HCT116 (cell line): ENCODE results near the gene MCTP2. TPM values are rescaled to one million over a fixed set of nuclear protein-coding genes. Genes with fewer than 3 reads are reported as not detected.

ENCODE experiments used
- ATAC-seq: fragments of 200-7000 bp; cut with Tn5 transposase; 2 replicates; pipeline ENCODE4 v1.9.1; 2020; ENCODE audit warnings: mild to moderate bottlenecking, moderate library complexity
- BruUV-seq: library from RNA; stranded (reverse); fragments of 400-500 nt; replicated peaks from 2 replicates; lab custom pipeline; 2021; lab: Mats Ljungman, UMichigan
- CTCF ChIA-PET: fragments of 300-600 bp; sonication (Branson Sonifier 250); formaldehyde crosslinking; loops from one replicate; lab custom pipeline; 2021; ENCODE audit warnings: antibody characterized with exemption; lab: Charles Lee
- POLR2A ChIA-PET: fragments of 300-600, 350-600 bp; sonication (Branson Sonifier 250); formaldehyde crosslinking; loops from one replicate; lab custom pipeline; 2021; ENCODE audit warnings: antibody characterized with exemption; lab: Charles Lee
- RAD21 ChIA-PET, 2 experiments: fragments of 300-600 bp; sonication (Branson Sonifier 250); formaldehyde crosslinking; loops; one replicate each; lab custom pipeline; 2023; ENCODE audit warnings: low total read pairs in 2 of 2; ENCODE audit not compliant: uncharacterized antibody in 2 of 2, unreplicated experiment in 2 of 2, low non-redundant PET in 1 of 2; lab: Charles Lee
- DNase-seq: peaks from one replicate; pipeline ENCODE4 v3.0.0-alpha.2; 2010; ENCODE audit warnings: low read depth, low spot score
- H2AFZ ChIP-seq: fragments of 200-600 bp; shearing (Covaris generic), sonication (generic); 2 replicates; pipeline ENCODE4 v1.6.1; 2017; ENCODE audit warnings: low read depth, mixed run types, mixed read lengths, antibody characterized with exemption, low read length; ENCODE audit not compliant: poor library complexity, severe bottlenecking
- H3K27ac ChIP-seq: 2 replicates; pipeline ENCODE4 v1.5.1; 2012; ENCODE audit warnings: low read depth, low read length
- H3K27me3 ChIP-seq: fragments of 200-600 bp; sonication (generic); 2 replicates; pipeline ENCODE4 v1.6.1; 2016; ENCODE audit warnings: mixed run types, low read length, mixed read lengths; ENCODE audit not compliant: insufficient read depth
- H3K36me3 ChIP-seq, 2 experiments: fragments of 200-500 bp in 1 of 2; fragments of 200-600 bp in 1 of 2; sonication (Bioruptor generic) in 1 of 2; sonication (generic) in 1 of 2; 2 replicates each; pipeline versions ENCODE4 v1.5.1 to v1.6.1; 2014 to 2016; ENCODE audit warnings: low read length in 2 of 2, inconsistent platforms in 1 of 2, mixed read lengths in 1 of 2, mixed run types in 1 of 2; ENCODE audit not compliant: insufficient read depth in 2 of 2, control insufficient read depth in 1 of 2
- H3K4me1 ChIP-seq, 2 experiments: fragments of 200-600 bp in 1 of 2; sonication (generic) in 1 of 2; 2 replicates each; pipeline versions ENCODE4 v1.5.1 to v1.6.1; 2012 to 2017; ENCODE audit warnings: low read length in 2 of 2, inconsistent platforms in 1 of 2, mild to moderate bottlenecking in 1 of 2, mixed read lengths in 1 of 2, mixed run types in 1 of 2, moderate library complexity in 1 of 2; ENCODE audit not compliant: insufficient read depth in 2 of 2, control insufficient read depth in 1 of 2
- H3K4me2 ChIP-seq: fragments of 200-600 bp; sonication (generic); 2 replicates; pipeline ENCODE4 v1.6.1; 2017; ENCODE audit warnings: mixed run types, low read length, mixed read lengths
- H3K4me3 ChIP-seq, 2 experiments: fragments of 200-600 bp in 1 of 2; sonication (generic) in 1 of 2; replicated peaks in 1 of 2; 2 replicates each; pipeline ENCODE4 v1.5.1; 2011 to 2016; ENCODE audit warnings: low read length in 2 of 2, control low read depth in 1 of 2, low read depth in 1 of 2, mild to moderate bottlenecking in 1 of 2, mixed read lengths in 1 of 2, mixed run types in 1 of 2
- H3K79me2 ChIP-seq: fragments of 200-600 bp; sonication (generic); 2 replicates; pipeline ENCODE4 v1.6.1; 2017; ENCODE audit warnings: mild to moderate bottlenecking, mixed run types, low read length, moderate library complexity, mixed read lengths; ENCODE audit not compliant: insufficient read depth
- H3K9ac ChIP-seq: fragments of 200-600 bp; sonication (generic); 2 replicates; pipeline ENCODE4 v1.6.1; 2016; ENCODE audit warnings: low read length, mixed read lengths
- H3K9me2 ChIP-seq: fragments of 200-600 bp; sonication (generic), shearing (Covaris generic); 2 replicates; pipeline ENCODE4 v1.6.1; 2017; ENCODE audit warnings: mixed run types, mild to moderate bottlenecking, moderate library complexity; ENCODE audit not compliant: insufficient read depth
- H3K9me3 ChIP-seq, 2 experiments: fragments of 200-500 bp in 1 of 2; fragments of 200-600 bp in 1 of 2; sonication (Bioruptor generic) in 1 of 2; sonication (generic) in 1 of 2; 2 replicates each; pipeline ENCODE4 v1.6.1; 2014 to 2017; ENCODE audit warnings: low read length in 2 of 2, mixed read lengths in 2 of 2, inconsistent platforms in 1 of 2, low read depth in 1 of 2, mild to moderate bottlenecking in 1 of 2, mixed run types in 1 of 2, moderate library complexity in 1 of 2; ENCODE audit not compliant: control insufficient read depth in 1 of 2, insufficient read depth in 1 of 2
- H4K20me1 ChIP-seq: fragments of 200-600 bp; sonication (generic), shearing (Covaris generic); 2 replicates; pipeline ENCODE4 v1.6.1; 2017; ENCODE audit warnings: mixed run types, mild to moderate bottlenecking, moderate library complexity; ENCODE audit not compliant: insufficient read depth
- CBX3 ChIP-seq: IDR thresholded peaks from 2 replicates; pipeline ENCODE4 v1.6.1; 2012; ENCODE audit warnings: low read depth
- CTCF ChIP-seq, 3 experiments: fragments of 200-600 bp in 1 of 3; sonication (generic) in 1 of 3; IDR thresholded peaks in 2 of 3; conservative IDR thresholded peaks in 1 of 3; 2 replicates each; pipeline ENCODE4 v1.5.1; 2012 to 2017; ENCODE audit warnings: low read depth in 2 of 3, low read length in 2 of 3, antibody characterized with exemption in 1 of 3, borderline replicate concordance in 1 of 3, control low read depth in 1 of 3, mild to moderate bottlenecking in 1 of 3, mixed read lengths in 1 of 3, mixed run types in 1 of 3, moderate library complexity in 1 of 3; ENCODE audit not compliant: insufficient read depth in 1 of 3
- EZH2 ChIP-seq: fragments of 200-600 bp; sonication (generic); IDR thresholded peaks from 2 replicates; pipeline ENCODE4 v1.6.1; 2017; ENCODE audit warnings: antibody characterized with exemption, mixed run types
- EZH2phosphoT487 ChIP-seq: fragments of 200-600 bp; IDR thresholded peaks from 2 replicates; pipeline ENCODE4 v1.6.1; 2018; ENCODE audit warnings: antibody characterized with exemption, borderline replicate concordance
- JUND ChIP-seq: IDR thresholded peaks from 2 replicates; pipeline ENCODE4 v1.6.1; 2012
- MAX ChIP-seq: IDR thresholded peaks from 2 replicates; pipeline ENCODE4 v1.6.1; 2012
- POLR2A ChIP-seq: IDR thresholded peaks from 2 replicates; pipeline ENCODE4 v1.7.0; 2011; ENCODE audit warnings: borderline replicate concordance; ENCODE audit not compliant: insufficient read depth, insufficient read length; ENCODE audit errors: extremely low read depth
- ZBTB33 ChIP-seq: IDR thresholded peaks from 2 replicates; pipeline ENCODE4 v1.6.1; 2011; ENCODE audit warnings: mild to moderate bottlenecking, low read length, moderate library complexity; ENCODE audit not compliant: insufficient replicate concordance; ENCODE audit errors: extremely low read depth
- intact Hi-C: fragments of 100-400 bp; cut with micrococcal nuclease; formaldehyde crosslinking; loops from 2 replicates; pipeline ENCODE4 v1.10.0; 2022
- total RNA-seq: library from RNA; stranded (reverse); gene quantifications from one replicate; pipeline ENCODE4 v1.2.1, GENCODE V29; 2021; ENCODE audit not compliant: unreplicated experiment
- TF ChIP-seq, protein P1 (sequence below): IDR thresholded peaks from 2 replicates; pipeline ENCODE4 v1.6.1; 2012; ENCODE audit warnings: low read depth

MCTP2 gene
- total RNA-seq, 1 experiment from 2014 or later: 12.9 TPM

- intact Hi-C loops: no loop called here
- Histone ChIP-seq H3K4me3 (no peak overlapping the region), H3K27me3 (no peaks in the 10 kb centered on the region), H3K9me2 (no peaks in the 10 kb centered on the region), H3K36me3 (no peaks in the 10 kb centered on the region), H3K27ac (no peak overlapping the region), H3K9ac (no peak overlapping the region), H3K79me2 (no peaks in the 10 kb centered on the region), H3K9me3 (no peaks in the 10 kb centered on the region), H3K4me2 (no peak overlapping the region), H4K20me1 (no peaks in the 10 kb centered on the region), H3K4me1 (no peaks in the 10 kb centered on the region), H2AFZ (no peak overlapping the region)
- no TSS peak for BruUV-seq
- DNase-seq (no peak), ATAC-seq (no peak)
- RAD21 ChIA-PET: no interaction called here
- TF ChIP-seq CBX3 (no peak), EZH2 (no peak), ZBTB33 (no peak), MAX (no peak)
- CTCF ChIA-PET: no interaction called here
- POLR2A ChIA-PET: no interaction called here
Measured at GRCh38 chr15:94265982-94266381, 34.6 kb downstream of the MCTP2 start.

GRCh38 chr15:94266789-94267188 lies 35.4 kb downstream of the MCTP2 start:
- Histone ChIP-seq H3K9me3 (no peaks in the 10 kb centered on the region), H2AFZ (no peak overlapping the region), H3K79me2 (no peaks in the 10 kb centered on the region), H3K27ac (no peak overlapping the region), H3K27me3 (no peaks in the 10 kb centered on the region), H3K9me2 (no peaks in the 10 kb centered on the region), H3K4me2 (no peak overlapping the region), H4K20me1 (no peaks in the 10 kb centered on the region), H3K9ac (no peak overlapping the region), H3K36me3 (no peaks in the 10 kb centered on the region), H3K4me3 (no peak overlapping the region), H3K4me1 (no peaks in the 10 kb centered on the region)
- no peak for DNase-seq
- POLR2A ChIA-PET: no interaction called here
- no TSS peak for BruUV-seq
- RAD21 ChIA-PET: no interaction called here
- ATAC-seq: no peak
- CTCF ChIA-PET: no interaction called here
- intact Hi-C loops: no loop called here
- TF ChIP-seq EZH2: no peak
- TF ChIP-seq ZBTB33: no peak
- TF ChIP-seq POLR2A: no peak
- TF ChIP-seq, protein P1, sequence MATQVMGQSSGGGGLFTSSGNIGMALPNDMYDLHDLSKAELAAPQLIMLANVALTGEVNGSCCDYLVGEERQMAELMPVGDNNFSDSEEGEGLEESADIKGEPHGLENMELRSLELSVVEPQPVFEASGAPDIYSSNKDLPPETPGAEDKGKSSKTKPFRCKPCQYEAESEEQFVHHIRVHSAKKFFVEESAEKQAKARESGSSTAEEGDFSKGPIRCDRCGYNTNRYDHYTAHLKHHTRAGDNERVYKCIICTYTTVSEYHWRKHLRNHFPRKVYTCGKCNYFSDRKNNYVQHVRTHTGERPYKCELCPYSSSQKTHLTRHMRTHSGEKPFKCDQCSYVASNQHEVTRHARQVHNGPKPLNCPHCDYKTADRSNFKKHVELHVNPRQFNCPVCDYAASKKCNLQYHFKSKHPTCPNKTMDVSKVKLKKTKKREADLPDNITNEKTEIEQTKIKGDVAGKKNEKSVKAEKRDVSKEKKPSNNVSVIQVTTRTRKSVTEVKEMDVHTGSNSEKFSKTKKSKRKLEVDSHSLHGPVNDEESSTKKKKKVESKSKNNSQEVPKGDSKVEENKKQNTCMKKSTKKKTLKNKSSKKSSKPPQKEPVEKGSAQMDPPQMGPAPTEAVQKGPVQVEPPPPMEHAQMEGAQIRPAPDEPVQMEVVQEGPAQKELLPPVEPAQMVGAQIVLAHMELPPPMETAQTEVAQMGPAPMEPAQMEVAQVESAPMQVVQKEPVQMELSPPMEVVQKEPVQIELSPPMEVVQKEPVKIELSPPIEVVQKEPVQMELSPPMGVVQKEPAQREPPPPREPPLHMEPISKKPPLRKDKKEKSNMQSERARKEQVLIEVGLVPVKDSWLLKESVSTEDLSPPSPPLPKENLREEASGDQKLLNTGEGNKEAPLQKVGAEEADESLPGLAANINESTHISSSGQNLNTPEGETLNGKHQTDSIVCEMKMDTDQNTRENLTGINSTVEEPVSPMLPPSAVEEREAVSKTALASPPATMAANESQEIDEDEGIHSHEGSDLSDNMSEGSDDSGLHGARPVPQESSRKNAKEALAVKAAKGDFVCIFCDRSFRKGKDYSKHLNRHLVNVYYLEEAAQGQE: no peak
- no peak for TF ChIP-seq CTCF (IDR thresholded peaks at IDR 0.05 in 2 of 3, conservative IDR thresholded peaks at IDR 0.05 in 1 of 3; ENCODE audit: borderline replicate concordance in 1 of 3, insufficient read depth in 1 of 3, low read depth in 2 of 3, low read length in 2 of 3)
- no peak for TF ChIP-seq EZH2phosphoT487
- no peak for TF ChIP-seq CBX3
- TF ChIP-seq JUND: no peak
